IMR-90 (cell line): Measurements from ENCODE around the gene MAN2A1. TPM values are rescaled to one million over a fixed set of nuclear protein-coding genes. Genes with fewer than 3 reads are reported as not detected.

ENCODE experiments used
- ATAC-seq: fragments of 200-7000 bp; cut with Tn5 transposase; 2 replicates; pipeline ENCODE4 v1.9.1; 2020; ENCODE audit warnings: low read depth, mild to moderate bottlenecking, moderate library complexity
- BruUV-seq: library from RNA; stranded (reverse); fragments of 400-500 nt; replicated peaks from 2 replicates; lab custom pipeline; 2021; lab: Mats Ljungman, UMichigan
- CTCF ChIA-PET: fragments of 300-600 bp; formaldehyde crosslinking; extraction: SDS; loops from one replicate; lab custom pipeline; 2021; ENCODE audit warnings: antibody characterized with exemption; lab: Yijun Ruan, JAX
- POLR2A ChIA-PET: fragments of 300-600 bp; sonication (Branson Sonifier 250); formaldehyde crosslinking; loops from one replicate; lab custom pipeline; 2022; ENCODE audit warnings: antibody characterized with exemption; ENCODE audit not compliant: unreplicated experiment; lab: Charles Lee
- DNase-seq: peaks from one replicate; pipeline ENCODE4 v3.0.0; 2013
- H2AFZ ChIP-seq: replicated peaks from 2 replicates; pipeline ENCODE3; 2013; ENCODE audit warnings: low read length, mild to moderate bottlenecking; ENCODE audit not compliant: poor library complexity
- H2AK5ac ChIP-seq: 2 replicates; pipeline ENCODE4 v1.6.1; 2013; ENCODE audit warnings: low read depth, low read length, inconsistent platforms
- H2AK9ac ChIP-seq: replicated peaks from 2 replicates; pipeline ENCODE3; 2013; ENCODE audit warnings: mild to moderate bottlenecking, low read depth, low read length, moderate library complexity; ENCODE audit not compliant: poor library complexity
- H2BK120ac ChIP-seq: 2 replicates; pipeline ENCODE4 v1.6.1; 2013; ENCODE audit warnings: low read depth, low read length, inconsistent platforms
- H2BK15ac ChIP-seq: 3 replicates; pipeline ENCODE4 v1.6.1; 2013; ENCODE audit warnings: low read depth, low read length, inconsistent platforms
- H2BK20ac ChIP-seq: 2 replicates; pipeline ENCODE4 v1.6.1; 2013; ENCODE audit warnings: low read depth, mild to moderate bottlenecking, inconsistent platforms, low read length, moderate library complexity
- H2BK5ac ChIP-seq: 2 replicates; pipeline ENCODE4 v1.6.1; 2013; ENCODE audit warnings: mild to moderate bottlenecking, low read depth, low read length, inconsistent platforms; ENCODE audit not compliant: poor library complexity, severe bottlenecking
- H3K14ac ChIP-seq: replicated peaks from 2 replicates; pipeline ENCODE4 v1.6.1; 2013; ENCODE audit warnings: low read depth, low read length, inconsistent platforms
- H3K18ac ChIP-seq: 2 replicates; pipeline ENCODE4 v1.6.1; 2013; ENCODE audit warnings: low read depth, low read length, control low read depth
- H3K23ac ChIP-seq: 2 replicates; pipeline ENCODE4 v1.6.1; 2013; ENCODE audit warnings: low read depth, low read length, inconsistent platforms
- H3K27ac ChIP-seq: 2 replicates; pipeline ENCODE4 v1.5.1; 2013; ENCODE audit warnings: mild to moderate bottlenecking, control low read depth, low read length; ENCODE audit not compliant: insufficient read depth
- H3K27me3 ChIP-seq: 2 replicates; pipeline ENCODE4 v1.6.1; 2013; ENCODE audit warnings: low read length; ENCODE audit not compliant: control insufficient read depth, insufficient read depth
- H3K36me3 ChIP-seq: 2 replicates; pipeline ENCODE4 v1.6.1; 2013; ENCODE audit warnings: low read length, mixed read lengths; ENCODE audit not compliant: control insufficient read depth, insufficient read depth
- H3K4ac ChIP-seq: 2 replicates; pipeline ENCODE4 v1.6.1; 2013; ENCODE audit warnings: low read depth, low read length, inconsistent platforms
- H3K4me1 ChIP-seq: 2 replicates; pipeline ENCODE4 v1.6.1; 2013; ENCODE audit warnings: low read length, mixed read lengths; ENCODE audit not compliant: control insufficient read depth, insufficient read depth
- H3K4me2 ChIP-seq: 2 replicates; pipeline ENCODE4 v1.6.1; 2013; ENCODE audit warnings: low read depth, mild to moderate bottlenecking, control low read depth, low read length, moderate library complexity
- H3K4me3 ChIP-seq: 2 replicates; pipeline ENCODE4 v1.5.1; 2013; ENCODE audit warnings: low read depth, mild to moderate bottlenecking, control low read depth, low read length, moderate library complexity; ENCODE audit not compliant: insufficient read depth
- H3K56ac ChIP-seq: 2 replicates; pipeline ENCODE4 v1.6.1; 2013; ENCODE audit warnings: low read length, inconsistent platforms; ENCODE audit not compliant: insufficient read depth; ENCODE audit errors: extremely low read depth
- H3K79me1 ChIP-seq, 2 experiments: 2 replicates each; pipeline ENCODE4 v1.6.1; 2013; ENCODE audit warnings: low read length in 2 of 2, inconsistent platforms in 1 of 2, low read depth in 1 of 2
- H3K9ac ChIP-seq: 2 replicates; pipeline ENCODE4 v1.6.1; 2013; ENCODE audit warnings: low read depth, low read length, control low read depth
- H3K9me1 ChIP-seq: 2 replicates; pipeline ENCODE4 v1.6.1; 2013; ENCODE audit warnings: low read length, inconsistent platforms; ENCODE audit not compliant: insufficient read depth
- H3K9me3 ChIP-seq: 2 replicates; pipeline ENCODE4 v1.6.1; 2013; ENCODE audit warnings: low read length; ENCODE audit not compliant: control insufficient read depth, insufficient read depth
- H4K20me1 ChIP-seq: 2 replicates; pipeline ENCODE4 v1.6.1; 2013; ENCODE audit warnings: low read length, inconsistent platforms; ENCODE audit not compliant: insufficient read depth
- H4K5ac ChIP-seq: 2 replicates; pipeline ENCODE4 v1.6.1; 2013; ENCODE audit warnings: mild to moderate bottlenecking, low read depth, low read length, control low read depth
- H4K8ac ChIP-seq, 2 experiments: 2 replicates each; pipeline ENCODE4 v1.6.1; 2013; ENCODE audit warnings: low read depth in 2 of 2, low read length in 2 of 2, control low read depth in 1 of 2, inconsistent platforms in 1 of 2
- H4K91ac ChIP-seq: 2 replicates; pipeline ENCODE4 v1.6.1; 2013; ENCODE audit warnings: low read depth, low read length, inconsistent platforms; ENCODE audit not compliant: insufficient read depth
- BHLHE40 ChIP-seq: fragments of 150-350 bp; IDR thresholded peaks from 2 replicates; pipeline ENCODE4 v1.6.1; 2016; ENCODE audit warnings: mild to moderate bottlenecking, low read depth, low read length
- CHD1 ChIP-seq: IDR thresholded peaks from 2 replicates; pipeline ENCODE4 v1.6.1; 2012; ENCODE audit warnings: low read depth, low read length, improper control_type of control experiment
- CTCF ChIP-seq: conservative IDR thresholded peaks from 2 replicates; pipeline ENCODE4 v1.5.1; 2012; ENCODE audit warnings: mild to moderate bottlenecking, low read depth, low read length, improper control_type of control experiment
- ELK1 ChIP-seq: fragments of 150-350 bp; IDR thresholded peaks from 2 replicates; pipeline ENCODE4 v1.6.1; 2016; ENCODE audit warnings: low read depth, mild to moderate bottlenecking, low read length, moderate library complexity, borderline replicate concordance
- MAFK ChIP-seq: IDR thresholded peaks from 2 replicates; pipeline ENCODE4 v1.6.1; 2012; ENCODE audit warnings: low read depth, low read length, improper control_type of control experiment
- MAZ ChIP-seq: IDR thresholded peaks from 2 replicates; pipeline ENCODE4 v1.6.1; 2012; ENCODE audit warnings: low read depth, mild to moderate bottlenecking, low read length, improper control_type of control experiment, moderate library complexity, borderline replicate concordance
- MXI1 ChIP-seq: IDR thresholded peaks from 2 replicates; pipeline ENCODE4 v1.6.1; 2012; ENCODE audit warnings: low read depth, mild to moderate bottlenecking, low read length, moderate library complexity, borderline replicate concordance
- POLR2A ChIP-seq: IDR thresholded peaks from 2 replicates; pipeline ENCODE4 v1.6.1; 2012; ENCODE audit warnings: mild to moderate bottlenecking, low read depth, low read length
- RAD21 ChIP-seq: IDR thresholded peaks from 2 replicates; pipeline ENCODE4 v1.6.1; 2012; ENCODE audit warnings: low read length, improper control_type of control experiment
- RCOR1 ChIP-seq: IDR thresholded peaks from 2 replicates; pipeline ENCODE4 v1.6.1; 2012; ENCODE audit warnings: mild to moderate bottlenecking, low read length, improper control_type of control experiment; ENCODE audit not compliant: insufficient replicate concordance
- RFX5 ChIP-seq: IDR thresholded peaks from 2 replicates; pipeline ENCODE4 v1.8.0; 2012; ENCODE audit warnings: low read depth, mild to moderate bottlenecking, low read length, moderate library complexity
- SMC3 ChIP-seq: fragments of 150-350 bp; IDR thresholded peaks from 2 replicates; pipeline ENCODE4 v1.6.1; 2016; ENCODE audit warnings: low read depth, mild to moderate bottlenecking, antibody characterized with exemption, low read length, moderate library complexity
- USF2 ChIP-seq: fragments of 150-350 bp; IDR thresholded peaks from 2 replicates; pipeline ENCODE4 v1.6.1; 2017; ENCODE audit warnings: mild to moderate bottlenecking, antibody characterized with exemption, low read length, low read depth
- WGBS, 2 experiments: methylation state at CpG; one replicate each; pipeline versions ENCODE4 v1.1.5 to v1.1.7; 2013; ENCODE audit warnings: missing lambda C conversion rate in 2 of 2; ENCODE audit not compliant: insufficient read length in 1 of 2; ENCODE audit errors: extremely low coverage in 2 of 2; 5-methylcytosine and 5-hydroxymethylcytosine counted together
- dilution Hi-C: fragments of 300-500 bp; cut with HindIII; formaldehyde crosslinking; loops from one replicate; pipeline ENCODE4 v1.14.3; 2018; ENCODE audit warnings: low sequenced_read_pairs; ENCODE audit not compliant: unreplicated experiment
- in situ Hi-C: fragments of 300-500 bp; cut with MboI; formaldehyde crosslinking; loops from 3 replicates; pipeline ENCODE4 v1.14.3; 2019; ENCODE audit warnings: low sequenced_read_pairs, inconsistent platforms, mixed read lengths
- intact Hi-C: fragments of 100-400 bp; cut with micrococcal nuclease; formaldehyde crosslinking; loops from 2 replicates; pipeline ENCODE4 v1.10.0; 2022
- polyA plus RNA-seq, 3 experiments: library from polyadenylated mRNA; depleted of rRNA; stranded (reverse); fragments of >200 nt; gene quantifications; 2 replicates each; pipeline ENCODE4 v1.2.3, GENCODE V29; 2012; ENCODE audit warnings: low replicate concordance in 1 of 3
- total RNA-seq: library from RNA; depleted of rRNA; stranded (reverse); fragments of >200 nt; gene quantifications from 2 replicates; pipeline ENCODE4 v1.2.3, GENCODE V29; 2012

The MAN2A1 gene
- total and polyA plus RNA-seq, 2 of the 4 experiments (the other 2 are of a cell fraction) = 16.4 to 29.6 TPM

GRCh38 chr5:109779036-109779735 is 89.5 kb downstream of the MAN2A1 start:
- H2AK9ac ChIP-seq = no peak overlapping the region
- H4K91ac ChIP-seq = no peak overlapping the region
- dilution Hi-C loops = no loop called here
- ATAC-seq (no peak), DNase-seq (peak; percentile 37)
- H3K9me3 ChIP-seq = no peaks in the 10 kb centered on the region
- H3K27ac ChIP-seq = no peak overlapping the region
- BruUV-seq = no TSS peak
- no peaks in the 10 kb centered on the region for H3K9me1 ChIP-seq
- no peak overlapping the region for H2AK5ac ChIP-seq
- H3K18ac ChIP-seq = no peak overlapping the region
- no peak overlapping the region for H3K23ac ChIP-seq
- in situ Hi-C loops = no loop called here
- no peak overlapping the region for H4K5ac ChIP-seq
- TF ChIP-seq MXI1 (no peak), RAD21 (no peak), CTCF (no peak), USF2 (no peak), ELK1 (no peak), MAFK (no peak), CHD1 (no peak), RCOR1 (no peak), BHLHE40 (no peak), SMC3 (no peak), POLR2A (no peak), MAZ (no peak), RFX5 (no peak)
- H4K8ac ChIP-seq = no peak overlapping the region
- ChIA-PET CTCF (interaction anchor here (0.7 kb wide), 1 partner anchor 734 kb away, joined by 3 read pairs; no protein-coding TSS in a partner anchor), POLR2A (no interaction called here)
- H3K4me1 ChIP-seq = no peaks in the 10 kb centered on the region
- no peaks in the 10 kb centered on the region for H4K20me1 ChIP-seq
- no CpG with 5 or more reads among the region's 5 CpGs for WGBS, 2 experiments
- H3K14ac ChIP-seq = no peak overlapping the region
- no peaks in the 10 kb centered on the region for H3K27me3 ChIP-seq
- H2BK5ac ChIP-seq = no peak overlapping the region
- H2BK15ac ChIP-seq = no peak overlapping the region
- no peak overlapping the region for H2BK120ac ChIP-seq
- no peak overlapping the region for H3K4ac ChIP-seq
- peaks cover 3 to 5% of the 10 kb centered on the region in 2 experiments; a peak in 1 of 4 replicates for H3K79me1 ChIP-seq
- no peak overlapping the region for H3K4me2 ChIP-seq
- no peak overlapping the region for H2BK20ac ChIP-seq
- peaks cover 1% of the 10 kb centered on the region; the same call in 1 of the 2 replicates for H3K36me3 ChIP-seq
- no peak overlapping the region for H2AFZ ChIP-seq
- no peak overlapping the region for H3K4me3 ChIP-seq
- intact Hi-C loops = no loop called here
- H3K56ac ChIP-seq = no peak overlapping the region
- H3K9ac ChIP-seq = no peak overlapping the region
